Activated naive CD8-positive, alpha-beta T cell treated with anti-CD3 and anti-CD28 coated beads, Interleukin-2, amount 10 ng/mL, durations not matched to agents 7 days and 5 days (primary cell): ENCODE measurements around the gene LONP2. TPM values are rescaled to one million over a fixed set of nuclear protein-coding genes. Genes with fewer than 3 reads are reported as not detected.

Experiments
- ATAC-seq: fragments of 150-1000 bp; cut with Tn5 transposase; one replicate; pipeline ENCODE4 v1.10.0; 2021; ENCODE audit warnings: low read depth, moderate library complexity
- POLR2A ChIA-PET: fragments of 350-600 bp; sonication (Branson Sonifier 250); formaldehyde crosslinking; loops from one replicate; lab custom pipeline; 2021; ENCODE audit warnings: antibody characterized with exemption; lab: Charles Lee
- DNase-seq: peaks from one replicate; pipeline ENCODE4 v3.0.0; 2021
- H3K27ac Mint-ChIP-seq: one replicate; pipeline ENCODE4 v1.8.0; 2022; ENCODE audit warnings: mild to moderate bottlenecking, mixed read lengths
- H3K27me3 Mint-ChIP-seq: one replicate; pipeline ENCODE4 v1.8.0; 2022; ENCODE audit warnings: mild to moderate bottlenecking, moderate library complexity, mixed read lengths
- H3K36me3 Mint-ChIP-seq: one replicate; pipeline ENCODE4 v1.8.0; 2021; ENCODE audit warnings: mild to moderate bottlenecking, mixed read lengths
- H3K4me1 Mint-ChIP-seq: one replicate; pipeline ENCODE4 v1.8.0; 2021; ENCODE audit warnings: mixed read lengths
- H3K4me3 Mint-ChIP-seq: one replicate; pipeline ENCODE4 v1.8.0; 2022; ENCODE audit warnings: mild to moderate bottlenecking, moderate library complexity, mixed read lengths
- H3K9me3 Mint-ChIP-seq: one replicate; pipeline ENCODE4 v1.8.0; 2021; ENCODE audit warnings: mixed read lengths
- total RNA-seq, 2 experiments: library from RNA; stranded (reverse); gene quantifications; one replicate each; pipeline ENCODE4 v1.2.3, GENCODE V29; 2021

The LONP2 gene, protein sequence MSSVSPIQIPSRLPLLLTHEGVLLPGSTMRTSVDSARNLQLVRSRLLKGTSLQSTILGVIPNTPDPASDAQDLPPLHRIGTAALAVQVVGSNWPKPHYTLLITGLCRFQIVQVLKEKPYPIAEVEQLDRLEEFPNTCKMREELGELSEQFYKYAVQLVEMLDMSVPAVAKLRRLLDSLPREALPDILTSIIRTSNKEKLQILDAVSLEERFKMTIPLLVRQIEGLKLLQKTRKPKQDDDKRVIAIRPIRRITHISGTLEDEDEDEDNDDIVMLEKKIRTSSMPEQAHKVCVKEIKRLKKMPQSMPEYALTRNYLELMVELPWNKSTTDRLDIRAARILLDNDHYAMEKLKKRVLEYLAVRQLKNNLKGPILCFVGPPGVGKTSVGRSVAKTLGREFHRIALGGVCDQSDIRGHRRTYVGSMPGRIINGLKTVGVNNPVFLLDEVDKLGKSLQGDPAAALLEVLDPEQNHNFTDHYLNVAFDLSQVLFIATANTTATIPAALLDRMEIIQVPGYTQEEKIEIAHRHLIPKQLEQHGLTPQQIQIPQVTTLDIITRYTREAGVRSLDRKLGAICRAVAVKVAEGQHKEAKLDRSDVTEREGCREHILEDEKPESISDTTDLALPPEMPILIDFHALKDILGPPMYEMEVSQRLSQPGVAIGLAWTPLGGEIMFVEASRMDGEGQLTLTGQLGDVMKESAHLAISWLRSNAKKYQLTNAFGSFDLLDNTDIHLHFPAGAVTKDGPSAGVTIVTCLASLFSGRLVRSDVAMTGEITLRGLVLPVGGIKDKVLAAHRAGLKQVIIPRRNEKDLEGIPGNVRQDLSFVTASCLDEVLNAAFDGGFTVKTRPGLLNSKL
- total RNA-seq, result 10 to 100 TPM; 66.3 to 70.0 TPM

DNA sequence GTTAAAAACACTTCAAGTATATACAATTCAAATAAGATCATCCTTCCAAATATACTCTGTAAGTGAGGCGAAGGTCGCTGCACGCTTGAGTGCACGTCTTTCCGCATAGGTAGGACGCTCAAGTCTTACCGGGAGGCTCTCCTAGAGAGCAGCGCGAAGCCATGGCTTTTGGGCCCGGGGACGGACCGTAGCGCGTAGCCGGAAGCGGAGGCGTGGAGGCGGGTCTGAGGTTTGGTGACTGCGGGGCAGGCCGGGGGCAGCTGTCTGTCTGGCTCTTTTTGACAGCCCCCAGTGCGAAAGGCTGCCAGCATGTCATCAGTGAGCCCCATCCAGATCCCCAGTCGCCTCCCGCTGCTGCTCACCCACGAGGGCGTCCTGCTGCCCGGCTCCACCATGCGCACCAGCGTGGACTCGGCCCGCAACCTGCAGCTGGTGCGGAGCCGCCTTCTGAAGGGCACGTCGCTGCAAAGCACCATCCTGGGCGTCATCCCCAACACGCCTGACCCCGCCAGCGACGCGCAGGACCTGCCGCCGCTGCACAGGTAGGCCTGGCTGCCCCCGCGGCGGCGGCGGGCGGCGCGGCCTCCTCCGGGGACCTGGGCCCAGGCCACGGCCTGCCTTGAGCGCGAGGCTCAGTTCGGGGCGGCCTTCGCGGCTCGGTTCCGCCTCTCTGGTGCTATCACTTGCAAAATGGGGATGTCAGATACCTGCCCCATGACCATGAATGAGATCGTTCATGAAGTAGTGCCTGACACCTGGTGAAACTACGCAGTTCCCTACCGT is at the start of gene LONP2:
Gene LONP2 (plus strand): TSS at position 221 of the 783 bp plus-strand sequence. CDS start 89 bp downstream, at position 310.
- Mint-ChIP-seq H3K36me3 (peaks cover 5% of the 10 kb centered on the region), H3K4me1 (peaks cover 22% of the 10 kb centered on the region), H3K4me3 (peak within 1 kb of the TSS; percentile 99), H3K27ac (peak within 1 kb of the TSS; percentile 92), H3K27me3 (no peaks in the 10 kb centered on the region), H3K9me3 (peaks cover 3% of the 10 kb centered on the region)
- DNase-seq, result peak; percentile 96
- POLR2A ChIA-PET, result interaction anchor here (0.8 to 1.3 kb wide), 4 partner anchors 123 to 379 kb away, joined by 3 to 5 read pairs (median 3); partner anchors contain the start of gene SIAH1
- peak; percentile 93 for ATAC-seq

DNA sequence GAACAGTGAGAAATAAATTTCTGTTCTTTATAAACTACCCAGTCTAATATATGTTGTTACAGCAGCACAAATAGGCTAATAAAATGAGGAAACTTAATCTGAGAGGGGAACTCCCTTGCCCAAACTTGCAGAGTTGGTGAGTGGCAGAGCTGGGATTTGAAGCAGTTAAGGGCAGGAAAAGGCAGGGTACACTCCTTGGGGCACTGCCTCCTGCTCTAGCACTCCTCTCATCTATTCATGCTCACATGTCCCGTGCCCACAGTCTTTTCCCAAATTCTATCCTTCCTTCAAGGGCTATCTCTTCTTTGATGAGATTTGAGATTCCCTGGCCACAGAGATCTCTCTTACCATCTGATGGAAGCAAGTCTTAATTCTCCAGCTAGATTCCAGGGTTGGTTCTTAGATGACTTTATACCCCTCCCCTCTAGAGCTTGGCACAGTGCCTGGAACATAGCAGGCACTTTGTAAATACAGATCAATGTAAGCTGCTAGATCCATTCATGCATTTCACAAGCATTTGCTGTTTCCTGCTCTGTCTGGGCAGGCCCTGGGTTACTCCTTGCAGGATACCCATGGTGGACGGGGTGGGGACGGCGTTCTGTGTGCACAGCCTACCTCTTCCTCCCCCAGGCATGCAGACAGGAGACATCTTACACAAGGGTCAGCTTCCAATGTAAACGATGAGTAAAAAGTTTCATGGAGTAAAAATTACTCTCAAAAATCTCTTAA is 49.1 kb upstream of the LONP2 start:
- ATAC-seq (no peak), DNase-seq (no peak)
- H3K27me3 Mint-ChIP-seq, result peaks cover 2% of the 10 kb centered on the region
- H3K4me3 Mint-ChIP-seq, result no peak overlapping the region
- no peak overlapping the region for H3K27ac Mint-ChIP-seq
- peaks cover 1% of the 10 kb centered on the region for H3K4me1 Mint-ChIP-seq
- H3K9me3 Mint-ChIP-seq, result peaks cover 1% of the 10 kb centered on the region
- no peaks in the 10 kb centered on the region for H3K36me3 Mint-ChIP-seq
- POLR2A ChIA-PET, result no interaction called here

DNA sequence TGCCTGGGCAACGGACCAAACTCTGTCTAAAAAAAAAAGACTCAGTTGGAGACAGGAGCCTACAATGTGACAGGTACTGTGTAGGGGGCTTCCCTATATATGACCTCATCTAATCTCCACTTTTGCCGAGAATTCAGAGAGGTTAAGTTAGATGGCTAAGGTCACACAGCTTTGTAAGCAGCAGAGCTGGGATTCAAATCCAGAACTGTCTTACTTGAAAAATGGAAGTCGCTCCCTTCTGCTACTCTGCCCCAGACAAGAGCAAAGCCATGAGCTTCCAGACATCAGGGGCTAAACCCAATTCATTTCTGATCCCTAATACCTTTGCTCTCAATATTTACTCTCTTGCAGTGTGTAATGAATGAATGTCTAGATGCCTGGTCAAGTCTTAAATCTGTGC is 46.8 kb upstream of the LONP2 start:
- H3K9me3 Mint-ChIP-seq, result peaks cover 1% of the 10 kb centered on the region
- H3K4me3 Mint-ChIP-seq, result no peak overlapping the region
- POLR2A ChIA-PET, result no interaction called here
- H3K36me3 Mint-ChIP-seq, result no peaks in the 10 kb centered on the region
- H3K4me1 Mint-ChIP-seq, result no peaks in the 10 kb centered on the region
- H3K27me3 Mint-ChIP-seq, result peaks cover 7% of the 10 kb centered on the region
- no peak for ATAC-seq
- no peak overlapping the region for H3K27ac Mint-ChIP-seq
- no peak for DNase-seq

DNA sequence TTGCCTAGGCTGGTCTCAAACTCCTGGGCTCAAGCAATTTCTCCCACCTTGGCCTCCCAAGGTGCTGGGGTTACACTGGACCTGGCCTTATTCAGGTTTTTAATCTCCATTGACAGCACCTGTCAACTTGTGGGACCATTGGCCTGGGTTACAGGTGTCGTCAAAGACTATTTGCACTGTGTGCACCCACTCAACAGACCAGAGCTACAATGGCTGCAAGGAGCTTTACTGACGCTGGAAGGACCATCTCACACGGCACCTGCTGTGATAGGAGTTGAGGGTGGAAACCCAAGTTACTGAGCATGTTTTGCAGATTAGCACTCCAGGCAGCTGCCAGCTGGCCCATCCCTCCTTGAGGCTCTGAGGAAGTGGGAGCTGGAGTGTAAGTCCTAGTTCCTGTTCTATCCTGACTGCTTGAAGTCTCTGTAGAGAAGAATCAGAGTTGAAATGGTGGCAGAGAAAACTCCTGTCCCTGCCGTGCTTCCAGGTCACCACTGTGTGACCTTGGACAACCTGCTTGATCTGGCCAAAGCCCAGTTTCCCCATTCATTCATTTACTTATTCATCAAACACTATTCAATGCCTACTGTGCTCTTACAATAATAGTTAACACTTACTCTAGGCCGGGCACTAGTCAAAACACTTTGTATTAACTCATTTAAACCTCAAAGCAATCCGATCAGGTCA is 42.4 kb upstream of the LONP2 start:
- Mint-ChIP-seq H3K27me3 (peaks cover 10% of the 10 kb centered on the region), H3K36me3 (no peaks in the 10 kb centered on the region), H3K9me3 (no peaks in the 10 kb centered on the region), H3K27ac (no peak overlapping the region), H3K4me1 (no peaks in the 10 kb centered on the region), H3K4me3 (no peak overlapping the region)
- DNase-seq (no peak), ATAC-seq (no peak)
- POLR2A ChIA-PET, result no interaction called here

DNA sequence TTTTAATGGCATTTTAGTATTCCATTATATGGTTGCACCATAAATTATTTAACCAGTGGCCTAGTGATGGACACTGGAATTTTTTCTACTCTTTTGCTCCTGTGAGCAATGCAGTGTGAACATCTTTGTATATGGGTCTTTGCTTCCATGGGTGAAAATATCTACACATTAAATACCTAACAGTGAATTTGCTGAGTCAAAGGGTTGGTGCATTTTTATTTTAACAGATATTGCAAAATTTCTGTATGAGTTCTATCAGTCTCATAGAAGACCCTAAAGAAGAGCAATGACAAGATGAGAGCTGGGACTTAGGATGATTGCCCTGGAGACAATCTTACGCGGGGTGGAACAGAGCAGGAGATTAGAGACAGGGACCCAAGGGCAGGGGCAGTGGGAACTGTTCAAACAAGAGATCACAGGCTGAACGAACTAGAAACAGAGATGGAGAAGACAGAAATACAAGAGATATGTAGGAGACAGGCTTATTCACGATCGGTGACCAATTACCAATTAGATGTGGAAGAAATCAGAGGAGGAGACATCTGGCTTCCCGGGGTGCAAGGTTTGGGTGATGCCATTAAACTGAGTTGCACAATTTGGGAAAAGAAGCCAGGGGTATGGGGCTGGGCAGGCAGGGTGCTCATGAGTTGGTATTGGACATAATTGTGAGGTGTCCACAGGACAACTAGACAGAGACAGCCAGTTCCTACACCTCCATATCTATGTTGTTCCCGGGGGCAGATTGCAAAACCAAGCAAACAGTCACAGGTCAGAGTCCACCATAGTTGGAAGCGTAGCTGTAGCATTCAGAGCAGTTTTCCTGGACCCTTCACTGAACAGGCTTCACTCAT is 39.9 kb upstream of the LONP2 start:
- H3K27me3 Mint-ChIP-seq, result peaks cover 17% of the 10 kb centered on the region
- DNase-seq (no peak), ATAC-seq (no peak)
- peaks cover 1% of the 10 kb centered on the region for H3K4me1 Mint-ChIP-seq
- no peak overlapping the region for H3K4me3 Mint-ChIP-seq
- POLR2A ChIA-PET, result interaction anchor here (0.6 kb wide), 1 partner anchor 1443 kb away, joined by 5 read pairs; no protein-coding TSS in a partner anchor
- no peaks in the 10 kb centered on the region for H3K36me3 Mint-ChIP-seq
- no peaks in the 10 kb centered on the region for H3K9me3 Mint-ChIP-seq
- H3K27ac Mint-ChIP-seq, result no peak overlapping the region

DNA sequence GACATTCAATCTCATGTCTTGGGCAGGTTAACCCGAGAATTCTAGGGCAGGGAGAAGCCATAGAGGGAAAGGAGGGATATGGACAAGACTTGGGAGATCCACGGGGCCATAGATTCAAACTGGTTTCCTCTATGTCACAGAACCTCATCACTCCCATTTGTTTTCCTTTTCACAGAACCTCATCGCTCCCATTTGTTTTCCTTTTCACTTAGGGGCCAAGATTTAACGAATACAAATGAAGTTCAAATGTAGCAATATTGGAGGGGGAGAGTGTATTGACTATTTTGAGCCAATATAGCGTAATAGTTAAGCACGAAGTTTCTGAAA is 39.3 kb upstream of the LONP2 start:
- Mint-ChIP-seq H3K4me3 (no peak overlapping the region), H3K27ac (no peak overlapping the region), H3K36me3 (no peaks in the 10 kb centered on the region), H3K4me1 (peaks cover 1% of the 10 kb centered on the region), H3K27me3 (peaks cover 17% of the 10 kb centered on the region), H3K9me3 (no peaks in the 10 kb centered on the region)
- POLR2A ChIA-PET, result no interaction called here
- ATAC-seq, result no peak
- no peak for DNase-seq

DNA sequence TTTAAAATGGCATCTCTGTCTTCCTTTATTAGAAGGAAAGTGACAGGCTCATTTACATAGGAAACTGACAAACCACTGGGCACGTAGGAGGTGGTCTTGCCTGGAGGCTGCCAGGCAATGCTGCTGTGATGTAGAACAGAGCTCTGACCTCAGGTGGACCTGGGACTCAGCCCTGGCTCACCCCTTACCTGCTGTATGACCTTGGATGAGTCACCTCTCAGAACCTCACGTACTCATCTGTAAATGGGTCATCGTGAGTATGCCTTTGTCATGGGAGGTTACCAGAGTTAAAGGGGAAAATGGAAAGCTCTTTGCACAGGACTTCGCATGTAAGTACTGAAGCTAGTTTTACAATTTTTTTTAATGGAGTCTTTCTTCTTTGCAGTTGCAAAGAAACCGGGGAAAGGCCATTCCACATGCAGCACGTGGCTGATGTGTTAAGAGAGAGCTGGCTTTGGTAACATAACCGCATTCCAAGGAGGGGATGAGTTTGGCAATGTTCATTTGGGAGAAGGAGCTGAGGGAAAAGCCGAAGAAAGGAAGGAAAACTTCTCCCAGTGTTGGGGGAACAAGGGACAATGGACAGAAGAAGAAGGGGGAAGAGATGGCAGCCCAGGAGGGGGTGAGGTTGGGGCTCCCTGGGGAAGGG is 37.4 kb upstream of the LONP2 start:
- ATAC-seq (no peak), DNase-seq (no peak)
- Mint-ChIP-seq H3K27me3 (peaks cover 12% of the 10 kb centered on the region), H3K36me3 (no peaks in the 10 kb centered on the region), H3K4me3 (no peak overlapping the region), H3K4me1 (peaks cover 1% of the 10 kb centered on the region), H3K9me3 (no peaks in the 10 kb centered on the region), H3K27ac (no peak overlapping the region)
- POLR2A ChIA-PET, result no interaction called here

DNA sequence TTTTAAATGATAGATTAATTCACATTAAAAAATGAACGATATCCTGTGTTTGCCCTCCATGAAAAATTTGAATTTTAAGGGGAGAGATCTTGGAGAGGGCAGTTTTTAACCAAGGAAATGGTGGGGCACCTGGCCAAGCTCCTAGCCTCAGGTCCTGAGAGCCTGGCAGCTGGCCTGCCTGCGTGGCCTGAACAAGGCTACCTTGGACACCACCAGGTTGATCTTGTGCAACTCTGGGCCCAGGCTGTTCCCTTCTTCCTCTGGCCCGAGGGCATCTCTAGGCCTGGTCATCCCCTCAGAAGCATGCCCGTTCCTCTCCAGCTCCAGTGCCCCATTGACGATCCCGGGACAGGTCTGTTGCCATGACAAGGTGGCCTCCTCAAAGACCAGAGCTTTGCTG is 33.4 kb upstream of the LONP2 start:
- no peak for DNase-seq
- POLR2A ChIA-PET, result no interaction called here
- H3K4me1 Mint-ChIP-seq, result peaks cover 1% of the 10 kb centered on the region
- no peaks in the 10 kb centered on the region for H3K9me3 Mint-ChIP-seq
- H3K27ac Mint-ChIP-seq, result no peak overlapping the region
- H3K4me3 Mint-ChIP-seq, result no peak overlapping the region
- no peaks in the 10 kb centered on the region for H3K36me3 Mint-ChIP-seq
- no peak for ATAC-seq
- H3K27me3 Mint-ChIP-seq, result peaks cover 7% of the 10 kb centered on the region

DNA sequence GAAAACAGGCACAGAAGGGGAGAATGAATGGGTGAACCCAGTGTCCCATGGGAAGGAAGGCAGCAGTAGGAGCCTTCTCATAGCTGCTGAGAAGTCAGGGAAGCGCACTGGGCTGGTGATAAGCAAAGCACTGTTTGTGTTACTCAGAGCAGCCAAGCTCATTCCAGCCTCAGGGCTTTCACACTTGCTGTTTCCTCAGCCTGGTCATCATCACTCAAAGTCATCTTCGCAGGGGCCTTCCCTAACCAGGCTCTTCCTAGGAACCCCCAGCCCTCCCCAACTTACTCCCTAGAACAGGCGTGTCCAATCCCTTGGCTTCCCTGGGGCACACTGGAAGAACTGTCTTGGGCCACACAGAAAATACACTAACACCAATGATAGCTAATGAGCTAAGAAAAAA is 32.1 kb upstream of the LONP2 start:
- H3K4me1 Mint-ChIP-seq, result no peaks in the 10 kb centered on the region
- H3K27ac Mint-ChIP-seq, result no peak overlapping the region
- peaks cover 9% of the 10 kb centered on the region for H3K27me3 Mint-ChIP-seq
- no peak overlapping the region for H3K4me3 Mint-ChIP-seq
- no peaks in the 10 kb centered on the region for H3K36me3 Mint-ChIP-seq
- ATAC-seq, result no peak
- H3K9me3 Mint-ChIP-seq, result no peaks in the 10 kb centered on the region
- POLR2A ChIA-PET, result no interaction called here
- DNase-seq, result no peak

DNA sequence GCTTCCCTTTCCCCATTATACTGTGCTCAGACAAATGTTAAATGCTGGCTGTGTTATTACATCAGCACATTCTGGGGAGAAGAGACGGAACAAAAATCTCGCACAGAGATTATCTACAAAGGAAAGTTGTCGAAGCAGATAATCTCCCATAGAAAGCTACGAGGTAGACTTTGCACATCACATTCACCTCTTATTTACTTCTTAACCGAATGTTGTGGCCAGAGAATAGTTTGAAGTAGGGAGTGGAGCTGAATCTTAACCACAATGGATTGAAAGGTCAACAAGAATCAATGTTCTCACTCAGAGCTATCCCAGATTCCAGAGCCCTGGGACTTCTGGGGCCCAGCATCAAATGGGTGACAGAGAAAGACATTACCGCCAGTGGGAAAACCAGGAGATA is 28.4 kb upstream of the LONP2 start:
- Mint-ChIP-seq H3K4me3 (no peak overlapping the region), H3K27ac (no peak overlapping the region), H3K9me3 (peaks cover 2% of the 10 kb centered on the region), H3K36me3 (no peaks in the 10 kb centered on the region), H3K27me3 (peaks cover 2% of the 10 kb centered on the region), H3K4me1 (no peaks in the 10 kb centered on the region)
- no peak for ATAC-seq
- no peak for DNase-seq
- POLR2A ChIA-PET, result no interaction called here

DNA sequence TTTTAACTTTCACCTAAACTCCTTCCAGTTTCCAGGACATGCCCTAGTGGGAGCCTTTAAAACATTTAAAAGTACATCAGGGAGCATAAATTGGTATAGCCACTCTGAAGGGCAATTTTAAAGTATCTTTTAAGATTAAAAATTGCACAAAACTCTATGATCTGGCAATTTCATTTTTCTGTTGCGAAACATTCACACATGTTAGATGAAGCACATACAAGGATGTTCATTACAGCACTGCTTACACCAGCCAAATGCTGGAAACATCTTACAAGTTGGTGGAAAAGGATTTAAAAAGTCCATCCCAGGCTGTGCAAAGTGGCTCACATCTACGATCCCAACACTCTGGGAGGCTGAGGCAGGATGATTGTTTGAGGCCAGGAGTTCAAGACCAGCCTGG is 26.4 kb upstream of the LONP2 start:
- ATAC-seq (no peak), DNase-seq (no peak)
- H3K27ac Mint-ChIP-seq, result no peak overlapping the region
- no peaks in the 10 kb centered on the region for H3K36me3 Mint-ChIP-seq
- H3K4me1 Mint-ChIP-seq, result no peaks in the 10 kb centered on the region
- peaks cover 2% of the 10 kb centered on the region for H3K27me3 Mint-ChIP-seq
- no peak overlapping the region for H3K4me3 Mint-ChIP-seq
- peaks cover 2% of the 10 kb centered on the region for H3K9me3 Mint-ChIP-seq
- POLR2A ChIA-PET, result no interaction called here
